ENCODE measurements around the gene SLC9A7.

- TF ChIP-seq POLR2A (IDR thresholded peaks at IDR 0.05; ENCODE audit: low read length), result no peak
- TF ChIP-seq GATA1 (IDR thresholded peaks at IDR 0.05; ENCODE audit: low read depth, low read length), result no peak
These were observed 28.2 kb downstream of the SLC9A7 start for GRCh38 chrX:46730765-46731164.

Data from erythroblast (primary cell).